Spleen (tissue), 7 donors: ENCODE data around the gene HIF3A.

Experiments used
- POLR2A ChIP-seq, 3 donors: fragments of 450-650 bp; IDR thresholded peaks; one replicate each; pipeline ENCODE4 v1.5.1; 2017; ENCODE audit warnings: antibody characterized with exemption in 3 of 3, mild to moderate bottlenecking in 1 of 3
- TF ChIP-seq, protein P1 (sequence below), 11 experiments: fragments of 200-600 bp in 7 of 11; fragments of 450-650 bp in 4 of 11; sonication (generic) in 4 of 11; IDR thresholded peaks in 8 of 11; conservative IDR thresholded peaks in 3 of 11; 1 replicate in 7 of 11; 2 replicates in 4 of 11; pipeline versions ENCODE4 v1.4.0 to v1.8.0; 2016 to 2021; ENCODE audit warnings: antibody characterized with exemption in 11 of 11, inconsistent platforms in 4 of 11, mild to moderate bottlenecking in 1 of 11
- donor health status: DM: no; HTN: no; CAD: no; lungs with moderate emphysema.
- donor health status: DM: no; HTN: no; CAD: no.
- donor health status: DM: no; HTN: no; CAD: no.

DNA sequence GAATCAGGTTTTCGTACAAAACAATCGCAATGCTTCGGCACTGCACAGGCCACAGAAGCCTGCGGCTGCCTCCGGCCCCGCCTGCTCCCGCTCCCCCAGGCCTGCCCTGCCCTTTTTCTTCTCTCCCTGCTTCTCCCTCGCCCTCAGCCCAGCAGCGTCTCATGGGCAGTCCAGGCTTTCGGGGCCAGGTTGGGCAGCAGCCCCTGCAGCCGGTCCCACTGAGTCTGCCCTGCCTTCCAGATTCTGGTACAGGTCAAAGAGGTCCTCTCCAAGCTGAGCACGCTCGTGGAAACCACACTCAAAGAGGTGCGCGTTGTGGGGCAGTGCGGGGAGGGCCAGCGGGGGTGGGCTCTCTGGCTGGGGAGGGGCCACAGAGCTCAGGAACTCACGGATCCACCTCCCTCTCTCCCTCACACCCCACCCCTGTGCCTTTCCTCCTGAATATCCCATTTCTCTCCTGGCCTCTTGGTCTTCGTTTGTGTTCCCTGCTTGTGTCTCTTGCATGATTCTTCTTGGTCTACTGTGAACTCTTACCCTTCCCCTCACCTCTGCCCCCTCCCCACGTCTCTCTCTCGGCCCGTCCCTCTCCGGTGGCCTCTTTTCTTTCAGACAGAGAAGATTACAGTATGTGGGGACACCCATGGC, 86.5 kb downstream of the HIF3A start:
- TF ChIP-seq, protein P1, sequence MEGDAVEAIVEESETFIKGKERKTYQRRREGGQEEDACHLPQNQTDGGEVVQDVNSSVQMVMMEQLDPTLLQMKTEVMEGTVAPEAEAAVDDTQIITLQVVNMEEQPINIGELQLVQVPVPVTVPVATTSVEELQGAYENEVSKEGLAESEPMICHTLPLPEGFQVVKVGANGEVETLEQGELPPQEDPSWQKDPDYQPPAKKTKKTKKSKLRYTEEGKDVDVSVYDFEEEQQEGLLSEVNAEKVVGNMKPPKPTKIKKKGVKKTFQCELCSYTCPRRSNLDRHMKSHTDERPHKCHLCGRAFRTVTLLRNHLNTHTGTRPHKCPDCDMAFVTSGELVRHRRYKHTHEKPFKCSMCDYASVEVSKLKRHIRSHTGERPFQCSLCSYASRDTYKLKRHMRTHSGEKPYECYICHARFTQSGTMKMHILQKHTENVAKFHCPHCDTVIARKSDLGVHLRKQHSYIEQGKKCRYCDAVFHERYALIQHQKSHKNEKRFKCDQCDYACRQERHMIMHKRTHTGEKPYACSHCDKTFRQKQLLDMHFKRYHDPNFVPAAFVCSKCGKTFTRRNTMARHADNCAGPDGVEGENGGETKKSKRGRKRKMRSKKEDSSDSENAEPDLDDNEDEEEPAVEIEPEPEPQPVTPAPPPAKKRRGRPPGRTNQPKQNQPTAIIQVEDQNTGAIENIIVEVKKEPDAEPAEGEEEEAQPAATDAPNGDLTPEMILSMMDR (IDR thresholded peaks at IDR 0.05 in 8 of 11, conservative IDR thresholded peaks at IDR 0.05 in 3 of 11), result no peak
- no peak for TF ChIP-seq POLR2A (IDR thresholded peaks at IDR 0.05)
